Posterior vena cava (tissue), 2 donors: ENCODE results near the gene ULBP1. TPM values are rescaled to one million over a fixed set of nuclear protein-coding genes. Genes with fewer than 3 reads are reported as not detected.
"Not testable (repeated sequence)": the region's sequence is repeated elsewhere in the genome, so short reads cannot be mapped to it uniquely, and the experiment has no call there.

Experiments
- DNase-seq: peaks from one replicate; pipeline ENCODE4 v3.0.0-alpha.2; 2020; ENCODE audit warnings: low spot score
- intact Hi-C, 2 donors: fragments of 100-400 bp; cut with DNase I; formaldehyde crosslinking; loops; one replicate each; pipeline versions ENCODE4 v1.14.1 to v1.14.2; 2022 to 2023
- total RNA-seq, 2 donors: library from RNA; stranded (reverse); fragmentation: NEBNext Ultra II Directional; extraction: Animal tissue kit (Norgen Biotek cat#: 25700); gene quantifications; one replicate each; pipeline ENCODE4 v1.2.1, GENCODE V29; 2021
- donor health status: DM: yes; HTN: yes; CAD: no.
- donor health status: DM: yes; HTN: yes; CAD: no.

ULBP1 gene
- total RNA-seq, 2 donors from 2014 or later, result 0.19 TPM; not detected in 1

GRCh38 chr6:149929422-149929821, 34.3 kb upstream of the ULBP1 start:
- intact Hi-C loops, result no loop called here
- DNase-seq, result peak; percentile 32

- intact Hi-C loops, result no loop called here
- DNase-seq, result peak; percentile 62
These were observed 32.2 kb upstream of the ULBP1 start for GRCh38 chr6:149931501-149931900.

GRCh38 chr6:149933036-149933435, 30.7 kb upstream of the ULBP1 start:
- DNase-seq, result peak; percentile 52
- intact Hi-C loops, result loop anchor here in 1 of 2 donors (2.0 kb wide), 1 partner anchor 84 kb away; no protein-coding TSS in a partner anchor

GRCh38 chr6:149933461-149933860, 30.3 kb upstream of the ULBP1 start:
- intact Hi-C loops, result loop anchor here in 1 of 2 donors (2.0 kb wide), 1 partner anchor 83 kb away; no protein-coding TSS in a partner anchor
- peak; percentile 12 for DNase-seq

- intact Hi-C loops, result loop anchor here in 1 of 2 donors (2.0 kb wide), 1 partner anchor 82 kb away; no protein-coding TSS in a partner anchor
- peak; percentile 69 for DNase-seq
These were observed 29.2 kb upstream of the ULBP1 start for GRCh38 chr6:149934249-149935156.

GRCh38 chr6:149935246-149935645, 28.5 kb upstream of the ULBP1 start:
- intact Hi-C loops, result loop anchor here in 1 of 2 donors (2.0 kb wide), 1 partner anchor 82 kb away; no protein-coding TSS in a partner anchor
- peak; percentile 45 for DNase-seq

GRCh38 chr6:149935668-149936067, 28.1 kb upstream of the ULBP1 start:
- peak; percentile 32 for DNase-seq
- intact Hi-C loops, result loop anchor here in 1 of 2 donors (2.0 kb wide), 1 partner anchor 81 kb away; no protein-coding TSS in a partner anchor

- DNase-seq, result peak; percentile 12
- intact Hi-C loops, result no loop called here
These were observed 27.0 kb upstream of the ULBP1 start for GRCh38 chr6:149936743-149937142.

GRCh38 chr6:149938013-149938570, 25.7 kb upstream of the ULBP1 start:
- DNase-seq, intact Hi-C loops: not testable (repeated sequence)

GRCh38 chr6:149938571-149939355, 25.0 kb upstream of the ULBP1 start:
- intact Hi-C loops, result no loop called here
- peak; percentile 83 for DNase-seq

- peak; percentile 10 for DNase-seq
- intact Hi-C loops, result no loop called here
These were observed 24.4 kb upstream of the ULBP1 start for GRCh38 chr6:149939356-149939648.

GRCh38 chr6:149939909-149940671, 23.7 kb upstream of the ULBP1 start:
- DNase-seq, result peak; percentile 13
- intact Hi-C loops, result no loop called here

GRCh38 chr6:149940672-149940982, 23.1 kb upstream of the ULBP1 start:
- peak; percentile 66 for DNase-seq
- intact Hi-C loops, result no loop called here

- peak; percentile 96 for DNase-seq
- intact Hi-C loops, result no loop called here
These were observed 21.9 kb upstream of the ULBP1 start, which contains the start of gene ULBP2 for GRCh38 chr6:149941583-149942460. ULBP2 (plus strand) TSS chr6:149942014; CDS start chr6:149942073, 59 bp downstream.

- intact Hi-C loops, result no loop called here
- peak; percentile 76 for DNase-seq
These were observed 21.3 kb upstream of the ULBP1 start for GRCh38 chr6:149942461-149942829.

- intact Hi-C loops, result not testable (repeated sequence)
- peak; percentile 56 for DNase-seq
These were observed 20.4 kb upstream of the ULBP1 start for GRCh38 chr6:149943321-149943720.

GRCh38 chr6:149945276-149945675, 18.5 kb upstream of the ULBP1 start:
- intact Hi-C loops, DNase-seq: not testable (repeated sequence)

- intact Hi-C loops, result not testable (repeated sequence)
- peak; percentile 34 for DNase-seq
These were observed 17.1 kb upstream of the ULBP1 start for GRCh38 chr6:149946631-149947030.
